ENCODE data around the gene PTGDS. TPM values are rescaled to one million over a fixed set of nuclear protein-coding genes. Genes with fewer than 3 reads are reported as not detected.

Gene PTGDS
- total RNA-seq, 1 experiment from 2014 or later: not detected

DNA sequence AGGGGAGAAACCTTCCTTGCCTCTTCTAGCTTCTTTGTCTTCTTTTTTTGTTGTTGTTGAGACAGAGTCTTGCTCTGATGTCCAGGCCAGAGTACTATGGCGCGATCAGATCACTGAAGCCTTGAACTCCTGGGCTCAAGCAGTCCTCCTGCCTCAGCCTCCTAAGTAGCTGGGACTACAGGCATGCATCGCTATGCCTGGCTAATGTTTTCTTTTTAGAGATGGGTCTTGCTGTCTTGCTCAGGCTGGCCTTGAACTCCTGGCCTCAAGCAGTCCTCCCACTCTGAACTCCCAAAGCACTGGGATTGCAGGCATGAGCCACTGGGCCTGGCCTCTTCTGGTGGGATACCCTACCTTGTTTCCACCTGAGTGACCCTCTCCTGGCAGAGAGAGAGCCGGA, 11.6 kb downstream of the PTGDS start:
- no peak for DNase-seq
- Mint-ChIP-seq H3K27ac (ENCODE audit: unreplicated experiment) (no peak overlapping the region), H3K4me3 (ENCODE audit: low read depth, unreplicated experiment) (no peak overlapping the region), H3K27me3 (ENCODE audit: unreplicated experiment) (peaks cover 28% of the 10 kb centered on the region), H3K36me3 (ENCODE audit: insufficient read depth, unreplicated experiment) (peaks cover 23% of the 10 kb centered on the region), H3K4me1 (ENCODE audit: low read depth, unreplicated experiment) (no peaks in the 10 kb centered on the region), H3K9me3 (ENCODE audit: low read depth, unreplicated experiment) (no peaks in the 10 kb centered on the region)
- CTCF ChIA-PET: no interaction called here
- TF ChIP-seq, protein P1, sequence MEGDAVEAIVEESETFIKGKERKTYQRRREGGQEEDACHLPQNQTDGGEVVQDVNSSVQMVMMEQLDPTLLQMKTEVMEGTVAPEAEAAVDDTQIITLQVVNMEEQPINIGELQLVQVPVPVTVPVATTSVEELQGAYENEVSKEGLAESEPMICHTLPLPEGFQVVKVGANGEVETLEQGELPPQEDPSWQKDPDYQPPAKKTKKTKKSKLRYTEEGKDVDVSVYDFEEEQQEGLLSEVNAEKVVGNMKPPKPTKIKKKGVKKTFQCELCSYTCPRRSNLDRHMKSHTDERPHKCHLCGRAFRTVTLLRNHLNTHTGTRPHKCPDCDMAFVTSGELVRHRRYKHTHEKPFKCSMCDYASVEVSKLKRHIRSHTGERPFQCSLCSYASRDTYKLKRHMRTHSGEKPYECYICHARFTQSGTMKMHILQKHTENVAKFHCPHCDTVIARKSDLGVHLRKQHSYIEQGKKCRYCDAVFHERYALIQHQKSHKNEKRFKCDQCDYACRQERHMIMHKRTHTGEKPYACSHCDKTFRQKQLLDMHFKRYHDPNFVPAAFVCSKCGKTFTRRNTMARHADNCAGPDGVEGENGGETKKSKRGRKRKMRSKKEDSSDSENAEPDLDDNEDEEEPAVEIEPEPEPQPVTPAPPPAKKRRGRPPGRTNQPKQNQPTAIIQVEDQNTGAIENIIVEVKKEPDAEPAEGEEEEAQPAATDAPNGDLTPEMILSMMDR (IDR thresholded peaks at IDR 0.05; ENCODE audit: unreplicated experiment): no peak
- intact Hi-C loops (cut with micrococcal nuclease; ENCODE audit: unreplicated experiment): no loop called here
- BruUV-seq (replicated peaks): no TSS peak

DNA sequence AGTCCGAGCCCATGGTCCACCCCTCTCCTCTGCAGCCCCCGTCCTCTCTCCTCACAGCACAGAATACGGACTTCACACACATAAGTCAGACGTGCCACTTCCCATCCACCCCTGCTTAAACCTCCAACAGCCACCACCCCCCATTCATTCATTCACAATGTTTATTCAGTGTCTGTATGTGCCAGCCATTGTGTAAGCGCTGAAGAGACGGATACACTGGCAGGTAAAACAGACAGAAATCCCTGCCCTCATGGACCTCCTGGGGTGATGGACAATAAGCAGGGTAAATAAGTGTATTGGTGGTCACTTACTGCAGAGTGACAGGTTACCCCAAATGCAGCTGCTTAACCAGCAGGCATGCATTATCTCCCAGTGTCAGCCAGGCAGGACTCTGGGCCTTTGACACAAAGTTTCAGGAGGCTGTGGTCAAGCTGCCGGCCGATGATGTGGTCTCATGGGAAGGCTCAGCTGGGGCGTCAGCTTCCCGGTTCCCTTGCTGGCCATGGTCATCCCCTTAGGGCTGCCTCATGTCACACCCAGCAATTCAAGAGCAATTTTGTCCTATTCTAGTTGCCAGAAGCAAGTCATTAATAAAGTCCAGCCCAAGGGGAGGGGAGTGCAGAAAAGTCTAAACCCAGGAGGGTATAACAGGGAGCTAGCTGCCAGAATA, 13.1 kb downstream of the PTGDS start:
- CTCF ChIA-PET: no interaction called here
- intact Hi-C loops (cut with micrococcal nuclease; ENCODE audit: unreplicated experiment): no loop called here
- no TSS peak for BruUV-seq (replicated peaks)

DNA sequence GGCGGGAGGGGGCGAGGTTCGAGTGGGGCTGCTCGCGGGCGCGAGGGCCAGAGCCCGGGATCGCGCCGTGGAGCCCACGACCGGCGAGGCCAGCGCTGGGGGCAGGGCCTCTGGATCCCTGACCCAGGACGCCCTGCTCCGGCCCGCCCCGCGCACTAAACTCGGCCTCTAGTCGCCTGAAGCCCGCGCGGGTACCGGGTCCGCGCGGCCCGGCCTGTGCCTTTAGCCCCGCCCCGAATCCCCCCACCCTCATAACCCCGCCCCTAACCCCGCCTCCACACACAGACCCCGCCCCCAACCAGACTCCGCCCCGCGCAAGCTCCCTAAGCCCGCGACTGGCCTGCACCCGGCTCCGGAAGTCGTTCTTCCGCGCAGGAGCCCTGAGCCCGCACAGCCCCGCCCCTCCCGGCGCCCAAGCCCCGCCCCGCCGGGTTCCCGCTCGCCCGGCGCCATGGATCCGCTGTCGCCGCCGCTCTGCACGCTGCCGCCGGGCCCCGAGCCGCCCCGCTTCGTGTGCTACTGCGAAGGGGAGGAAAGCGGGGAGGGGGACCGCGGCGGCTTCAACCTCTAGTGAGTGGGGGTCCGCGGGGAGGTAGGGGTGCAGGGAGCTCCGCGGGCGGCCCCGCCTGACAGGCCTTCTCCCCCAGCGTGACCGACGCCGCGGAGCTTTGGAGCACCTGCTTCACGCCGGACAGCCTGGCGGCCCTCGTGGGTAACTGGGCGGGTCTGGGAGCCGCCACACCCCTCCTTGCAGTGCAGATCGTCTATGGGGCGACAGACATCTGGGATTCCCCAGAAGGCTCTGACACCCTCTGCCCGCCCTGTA, 14.9 kb downstream of the PTGDS start, which contains the start of gene PAXX:
Gene PAXX (plus strand): TSS at position 430 of the 826 bp plus-strand sequence. CDS start 22 bp downstream, at position 452.
- H3K27ac Mint-ChIP-seq (ENCODE audit: unreplicated experiment): no peak within 1 kb of the TSS
- no peaks in the 10 kb centered on the region for H3K9me3 Mint-ChIP-seq (ENCODE audit: low read depth, unreplicated experiment)
- H3K36me3 Mint-ChIP-seq (ENCODE audit: insufficient read depth, unreplicated experiment): peaks cover 28% of the 10 kb centered on the region
- H3K27me3 Mint-ChIP-seq (ENCODE audit: unreplicated experiment): peaks cover 21% of the 10 kb centered on the region
- TF ChIP-seq, protein P1 (IDR thresholded peaks at IDR 0.05; ENCODE audit: unreplicated experiment): no peak
- H3K4me1 Mint-ChIP-seq (ENCODE audit: low read depth, unreplicated experiment): no peaks in the 10 kb centered on the region
- peak; percentile 93 for DNase-seq
- intact Hi-C loops (cut with micrococcal nuclease; ENCODE audit: unreplicated experiment): no loop called here
- CTCF ChIA-PET: interaction anchor here (0.5 to 2.3 kb wide), 7 partner anchors 16 to 193 kb away, joined by 3 to 15 read pairs (median 3); no protein-coding TSS in a partner anchor
- BruUV-seq (replicated peaks): TSS peak; percentile 88
- peak within 1 kb of the TSS; percentile 82 for H3K4me3 Mint-ChIP-seq (ENCODE audit: low read depth, unreplicated experiment)

More for the DNA sequence above, 13.1 kb downstream of the PTGDS start:
- H3K9me3 Mint-ChIP-seq (ENCODE audit: low read depth, unreplicated experiment): no peaks in the 10 kb centered on the region
- peaks cover 21% of the 10 kb centered on the region for H3K27me3 Mint-ChIP-seq (ENCODE audit: unreplicated experiment)
- no peaks in the 10 kb centered on the region for H3K4me1 Mint-ChIP-seq (ENCODE audit: low read depth, unreplicated experiment)
- peak overlapping the region; percentile 35 for H3K4me3 Mint-ChIP-seq (ENCODE audit: low read depth, unreplicated experiment)
- peaks cover 23% of the 10 kb centered on the region for H3K36me3 Mint-ChIP-seq (ENCODE audit: insufficient read depth, unreplicated experiment)
- TF ChIP-seq, protein P1 (IDR thresholded peaks at IDR 0.05; ENCODE audit: unreplicated experiment): no peak
- peak overlapping the region; percentile 21 for H3K27ac Mint-ChIP-seq (ENCODE audit: unreplicated experiment)
- DNase-seq: no peak

DNA sequence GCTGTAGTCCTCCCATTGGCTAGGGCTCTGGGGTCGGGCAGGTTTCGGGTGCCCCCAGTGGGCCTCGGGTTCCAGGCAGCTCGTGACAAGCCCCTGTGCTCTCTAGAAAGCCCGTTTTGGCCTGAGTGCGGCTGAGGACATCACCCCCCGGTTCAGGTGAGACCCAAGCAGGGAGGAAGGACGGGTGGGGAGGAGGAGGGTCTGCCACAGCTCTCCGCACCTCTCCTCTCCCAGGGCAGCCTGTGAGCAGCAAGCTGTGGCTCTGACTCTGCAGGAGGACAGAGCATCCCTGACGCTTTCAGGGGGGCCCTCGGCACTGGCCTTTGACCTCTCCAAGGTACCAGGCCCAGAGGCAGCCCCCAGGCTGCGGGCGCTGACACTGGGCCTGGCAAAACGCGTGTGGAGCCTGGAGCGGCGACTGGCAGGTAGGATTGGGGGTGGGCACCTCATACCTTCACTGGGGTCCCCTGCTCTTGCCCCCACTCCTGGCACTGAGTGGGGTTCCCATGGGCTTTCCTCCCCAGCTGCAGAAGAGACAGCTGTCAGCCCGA, 15.6 kb downstream of the PTGDS start:
- H3K36me3 Mint-ChIP-seq (ENCODE audit: insufficient read depth, unreplicated experiment): peaks cover 28% of the 10 kb centered on the region
- DNase-seq: no peak
- BruUV-seq (replicated peaks): no TSS peak
- TF ChIP-seq, protein P1 (IDR thresholded peaks at IDR 0.05; ENCODE audit: unreplicated experiment): no peak
- H3K27ac Mint-ChIP-seq (ENCODE audit: unreplicated experiment): no peak overlapping the region
- H3K4me1 Mint-ChIP-seq (ENCODE audit: low read depth, unreplicated experiment): peaks cover 4% of the 10 kb centered on the region
- peaks cover 14% of the 10 kb centered on the region for H3K27me3 Mint-ChIP-seq (ENCODE audit: unreplicated experiment)
- CTCF ChIA-PET: interaction anchor here (0.8 to 2.3 kb wide), 3 partner anchors 45 to 194 kb away, joined by 3 to 15 read pairs (median 3); no protein-coding TSS in a partner anchor
- intact Hi-C loops (cut with micrococcal nuclease; ENCODE audit: unreplicated experiment): no loop called here
- H3K9me3 Mint-ChIP-seq (ENCODE audit: low read depth, unreplicated experiment): no peaks in the 10 kb centered on the region
- H3K4me3 Mint-ChIP-seq (ENCODE audit: low read depth, unreplicated experiment): peak overlapping the region; percentile 82
